ENCODE results near the gene LAMA2. TPM values are rescaled to one million over a fixed set of nuclear protein-coding genes. Genes with fewer than 3 reads are reported as not detected.

The LAMA2 gene
- total and polyA plus RNA-seq, 2 donors from 2014 or later: 2.2 to 20.8 TPM

GRCh38 chr6:128848212-128848935, 34.6 kb upstream of the LAMA2 start:
- no peaks in the 10 kb centered on the region for H3K4me1 ChIP-seq (ENCODE audit: control insufficient read depth in 2 of 3, insufficient read depth in 2 of 3, low read depth in 1 of 3, low read length in 3 of 3)
- TF ChIP-seq CTCF (IDR thresholded peaks at IDR 0.05; ENCODE audit: borderline replicate concordance, extremely low read depth, insufficient read depth): no peak
- no peak overlapping the region for H3K4me3 ChIP-seq (ENCODE audit: low read length in 3 of 3)
- DNase-seq (peak in 1 of 5 donors; percentile 2), FAIRE-seq (no peak)
- no peaks in the 10 kb centered on the region for H3K27me3 ChIP-seq (ENCODE audit: control insufficient read depth, insufficient read depth, low read length)
- H3K9me3 ChIP-seq (ENCODE audit: control insufficient read depth in 2 of 3, insufficient read depth in 1 of 3, low read length in 3 of 3): no peaks in the 10 kb centered on the region
- H3K27ac ChIP-seq (ENCODE audit: low read depth in 2 of 2, low read length in 2 of 2): no peak overlapping the region
- intact Hi-C loops (cut with DNase I): no loop called here
- H3K36me3 ChIP-seq (ENCODE audit: control insufficient read depth in 2 of 3, insufficient read depth in 3 of 3, low read length in 3 of 3): no peaks in the 10 kb centered on the region
- no peak overlapping the region for H3K9ac ChIP-seq (ENCODE audit: low read length in 3 of 3)

- no peaks in the 10 kb centered on the region for H3K36me3 ChIP-seq (ENCODE audit: control insufficient read depth in 2 of 3, insufficient read depth in 3 of 3, low read length in 3 of 3)
- H3K9me3 ChIP-seq (ENCODE audit: control insufficient read depth in 2 of 3, insufficient read depth in 1 of 3, low read length in 3 of 3): peaks cover 0 to 5% (median 0%) of the 10 kb centered on the region in 3 donors
- no peak overlapping the region for H3K4me3 ChIP-seq (ENCODE audit: low read length in 3 of 3)
- no peak for TF ChIP-seq CTCF (IDR thresholded peaks at IDR 0.05; ENCODE audit: borderline replicate concordance, extremely low read depth, insufficient read depth)
- no peak for FAIRE-seq
- no peak overlapping the region for H3K27ac ChIP-seq (ENCODE audit: low read depth in 2 of 2, low read length in 2 of 2)
- H3K4me1 ChIP-seq (ENCODE audit: control insufficient read depth in 2 of 3, insufficient read depth in 2 of 3, low read depth in 1 of 3, low read length in 3 of 3): no peaks in the 10 kb centered on the region
- DNase-seq: no peak
- intact Hi-C loops (cut with DNase I): no loop called here
- no peak overlapping the region for H3K9ac ChIP-seq (ENCODE audit: low read length in 3 of 3)
- H3K27me3 ChIP-seq (ENCODE audit: control insufficient read depth, insufficient read depth, low read length): no peaks in the 10 kb centered on the region
Observed at GRCh38 chr6:128855581-128856085, 27.3 kb upstream of the LAMA2 start.

GRCh38 chr6:128857806-128858205, 25.1 kb upstream of the LAMA2 start:
- Histone ChIP-seq H3K36me3 (ENCODE audit: control insufficient read depth in 2 of 3, insufficient read depth in 3 of 3, low read length in 3 of 3) (no peaks in the 10 kb centered on the region), H3K27ac (ENCODE audit: low read depth in 2 of 2, low read length in 2 of 2) (no peak overlapping the region), H3K9ac (ENCODE audit: low read length in 3 of 3) (no peak overlapping the region), H3K27me3 (ENCODE audit: control insufficient read depth, insufficient read depth, low read length) (no peaks in the 10 kb centered on the region), H3K4me1 (ENCODE audit: control insufficient read depth in 2 of 3, insufficient read depth in 2 of 3, low read depth in 1 of 3, low read length in 3 of 3) (no peaks in the 10 kb centered on the region), H3K9me3 (ENCODE audit: control insufficient read depth in 2 of 3, insufficient read depth in 1 of 3, low read length in 3 of 3) (peaks cover 0 to 5% (median 2%) of the 10 kb centered on the region in 3 donors), H3K4me3 (ENCODE audit: low read length in 3 of 3) (no peak overlapping the region)
- TF ChIP-seq CTCF (IDR thresholded peaks at IDR 0.05; ENCODE audit: borderline replicate concordance, extremely low read depth, insufficient read depth): no peak
- FAIRE-seq (no peak), DNase-seq (no peak)
- intact Hi-C loops (cut with DNase I): no loop called here

Data from kidney (tissue), 14 donors.